Liver (tissue), 9 donors: ENCODE results near the gene TFF2. TPM values are rescaled to one million over a fixed set of nuclear protein-coding genes. Genes with fewer than 3 reads are reported as not detected.

Experiments
- DNase-seq: peaks from one replicate; pipeline ENCODE4 v3.0.0-alpha.2; 2017; ENCODE audit warnings: low spot score
- H3K27ac ChIP-seq, 2 donors: one replicate each; pipeline ENCODE4 v1.7.0; 2013; ENCODE audit warnings: inconsistent platforms in 2 of 2, low read length in 2 of 2, control low read depth in 1 of 2, low read depth in 1 of 2, mild to moderate bottlenecking in 1 of 2
- H3K27me3 ChIP-seq, 4 donors: one replicate each; pipeline versions ENCODE4 v1.6.1 to v1.7.0; 2013; ENCODE audit warnings: low read length in 3 of 4, inconsistent platforms in 1 of 4, mild to moderate bottlenecking in 1 of 4, moderate library complexity in 1 of 4; ENCODE audit not compliant: control insufficient read depth in 4 of 4, insufficient read depth in 4 of 4
- H3K36me3 ChIP-seq, 4 donors: one replicate each; pipeline versions ENCODE4 v1.6.1 to v1.7.0; 2013; ENCODE audit warnings: low read length in 3 of 4, mild to moderate bottlenecking in 3 of 4, low read depth in 1 of 4, moderate library complexity in 1 of 4; ENCODE audit not compliant: control insufficient read depth in 4 of 4, insufficient read depth in 3 of 4
- H3K4me1 ChIP-seq, 4 donors: one replicate each; pipeline versions ENCODE4 v1.6.1 to v1.7.0; 2013; ENCODE audit warnings: low read length in 3 of 4, mild to moderate bottlenecking in 3 of 4, moderate library complexity in 1 of 4; ENCODE audit not compliant: control insufficient read depth in 4 of 4, insufficient read depth in 4 of 4
- H3K4me3 ChIP-seq, 3 donors: one replicate each; pipeline versions ENCODE4 v1.6.1 to v1.7.0; 2013; ENCODE audit warnings: low read length in 3 of 3, control low read depth in 1 of 3, low read depth in 1 of 3, mild to moderate bottlenecking in 1 of 3
- H3K9ac ChIP-seq, 2 donors: one replicate each; pipeline ENCODE4 v1.7.0; 2013; ENCODE audit warnings: low read length in 2 of 2, mild to moderate bottlenecking in 2 of 2, moderate library complexity in 2 of 2, control low read depth in 1 of 2, low read depth in 1 of 2
- H3K9me3 ChIP-seq, 4 donors: one replicate each; pipeline versions ENCODE4 v1.6.1 to v1.7.0; 2013; ENCODE audit warnings: low read length in 3 of 4; ENCODE audit not compliant: control insufficient read depth in 4 of 4
- ATF3 ChIP-seq: IDR thresholded peaks from 2 replicates; pipeline ENCODE4 v1.6.1; 2016; ENCODE audit warnings: antibody characterized with exemption
- CTCF ChIP-seq: fragments of 150-350 bp; IDR thresholded peaks from 2 replicates; pipeline ENCODE4 v1.5.1; 2017; ENCODE audit warnings: improper control_type of control experiment, low read depth, low read length; ENCODE audit not compliant: missing input control
- EGR1 ChIP-seq, 2 donors: IDR thresholded peaks; 2 replicates each; pipeline ENCODE4 v1.6.1; 2016 to 2018; ENCODE audit warnings: antibody characterized with exemption in 2 of 2, low read depth in 2 of 2
- FOXA1 ChIP-seq: IDR thresholded peaks from 2 replicates; pipeline ENCODE4 v1.6.1; 2016; ENCODE audit warnings: antibody characterized with exemption
- FOXA2 ChIP-seq: IDR thresholded peaks from 2 replicates; pipeline ENCODE4 v1.6.1; 2016; ENCODE audit warnings: antibody characterized with exemption
- GABPA ChIP-seq, 2 donors: IDR thresholded peaks in 1 of 2; conservative IDR thresholded peaks in 1 of 2; 2 replicates each; pipeline ENCODE4 v1.6.1; 2016; ENCODE audit warnings: antibody characterized with exemption in 2 of 2, mild to moderate bottlenecking in 1 of 2, moderate library complexity in 1 of 2
- HNF4A ChIP-seq, 2 donors: conservative IDR thresholded peaks; 2 replicates each; pipeline ENCODE4 v1.6.1; 2016; ENCODE audit warnings: antibody characterized with exemption in 2 of 2, mild to moderate bottlenecking in 2 of 2
- HNF4G ChIP-seq: IDR thresholded peaks from 2 replicates; pipeline ENCODE4 v1.6.1; 2016; ENCODE audit warnings: antibody characterized with exemption
- JUND ChIP-seq, 2 donors: IDR thresholded peaks; 2 replicates each; pipeline ENCODE4 v1.6.1; 2016; ENCODE audit warnings: antibody characterized with exemption in 2 of 2
- MAX ChIP-seq: IDR thresholded peaks from 2 replicates; pipeline ENCODE4 v1.6.1; 2016; ENCODE audit warnings: antibody characterized with exemption
- NR2F2 ChIP-seq: IDR thresholded peaks from 2 replicates; pipeline ENCODE4 v1.6.1; 2016; ENCODE audit warnings: antibody characterized with exemption
- RAD21 ChIP-seq, 2 donors: IDR thresholded peaks; 2 replicates each; pipeline ENCODE4 v1.6.1; 2016; ENCODE audit warnings: antibody characterized with exemption in 2 of 2, mild to moderate bottlenecking in 2 of 2
- REST ChIP-seq: IDR thresholded peaks from 2 replicates; pipeline ENCODE4 v1.6.1; 2016; ENCODE audit warnings: antibody characterized with exemption, mild to moderate bottlenecking
- RXRA ChIP-seq, 2 donors: IDR thresholded peaks; 2 replicates each; pipeline ENCODE4 v1.6.1; 2017 to 2018; ENCODE audit warnings: antibody characterized with exemption in 2 of 2, mild to moderate bottlenecking in 1 of 2
- SP1 ChIP-seq: IDR thresholded peaks from 2 replicates; pipeline ENCODE4 v1.6.1; 2018; ENCODE audit warnings: antibody characterized with exemption, mild to moderate bottlenecking
- TAF1 ChIP-seq: conservative IDR thresholded peaks from 2 replicates; pipeline ENCODE4 v1.6.1; 2016; ENCODE audit warnings: antibody characterized with exemption, mild to moderate bottlenecking
- YY1 ChIP-seq: IDR thresholded peaks from 2 replicates; pipeline ENCODE4 v1.6.1; 2016; ENCODE audit warnings: antibody characterized with exemption, mild to moderate bottlenecking
- ZBTB33 ChIP-seq: IDR thresholded peaks from 2 replicates; pipeline ENCODE4 v1.6.1; 2016; ENCODE audit warnings: antibody characterized with exemption
- WGBS: extraction: QIAGEN DNeasy Blood & Tissue Kit; methylation state at CpG from one replicate; pipeline ENCODE4 v1.1.7; 2013; 5-methylcytosine and 5-hydroxymethylcytosine counted together
- polyA plus RNA-seq, 2 donors: library from polyadenylated mRNA; stranded (reverse) in 1 of 2; unstranded in 1 of 2; fragments of 200-250 nt in 1 of 2; fragments of >200 nt in 1 of 2; fragmentation: Nextera tagmentation in 1 of 2; extraction: Ambion mirVana in 1 of 2; gene quantifications; one replicate each; pipeline versions ENCODE4 v1.2.1 to v1.2.3, GENCODE V29; 2013 to 2015
- total RNA-seq, 2 donors: library from RNA; depleted of rRNA; stranded (reverse); fragments of >200 nt; gene quantifications; one replicate each; pipeline ENCODE4 v1.2.3, GENCODE V29; 2014
- donor health status: healthy.
- donor health status: healthy.
- donor health status: healthy.
- donor health status: healthy.
- donor health status: healthy.

TFF2 gene
- total and polyA plus RNA-seq, 4 donors = 1.0 TPM; not detected in 3

- no peaks in the 10 kb centered on the region for H3K36me3 ChIP-seq
- no peak for DNase-seq
- H3K9ac ChIP-seq = no peak overlapping the region
- WGBS = 88% methylated on average over 20 of the region's 20 CpGs
- peaks cover 0 to 4% (median 0%) of the 10 kb centered on the region in 4 donors for H3K27me3 ChIP-seq
- H3K27ac ChIP-seq = no peak overlapping the region
- H3K4me3 ChIP-seq = no peak overlapping the region
- TF ChIP-seq RXRA (IDR thresholded peaks at IDR 0.05) = no peak
- TF ChIP-seq SP1 = no peak
- no peak for TF ChIP-seq JUND (IDR thresholded peaks at IDR 0.05)
- no peak for TF ChIP-seq CTCF
- no peak for TF ChIP-seq MAX
- no peaks in the 10 kb centered on the region for H3K9me3 ChIP-seq
- peaks cover 0 to 1% (median 0%) of the 10 kb centered on the region in 4 donors for H3K4me1 ChIP-seq
Measured at GRCh38 chr21:42317826-42318746, 32.7 kb downstream of the TFF2 start.

- DNase-seq = no peak
- Histone ChIP-seq H3K4me1 (peaks cover 0 to 2% (median 0%) of the 10 kb centered on the region in 4 donors), H3K36me3 (no peaks in the 10 kb centered on the region), H3K9me3 (no peaks in the 10 kb centered on the region), H3K27ac (no peak overlapping the region), H3K4me3 (no peak overlapping the region), H3K9ac (no peak overlapping the region), H3K27me3 (peaks cover 0 to 4% (median 0%) of the 10 kb centered on the region in 4 donors)
- 77% methylated on average over 8 of the region's 8 CpGs for WGBS
- TF ChIP-seq ZBTB33 = no peak
- TF ChIP-seq MAX = no peak
- no peak for TF ChIP-seq FOXA2
- no peak for TF ChIP-seq JUND (IDR thresholded peaks at IDR 0.05)
- no peak for TF ChIP-seq REST
- no peak for TF ChIP-seq EGR1 (IDR thresholded peaks at IDR 0.05; ENCODE audit: low read depth in 2 of 2)
- no peak for TF ChIP-seq RXRA (IDR thresholded peaks at IDR 0.05)
- TF ChIP-seq HNF4G = no peak
- no peak for TF ChIP-seq NR2F2
- no peak for TF ChIP-seq GABPA (IDR thresholded peaks at IDR 0.05 in 1 of 2, conservative IDR thresholded peaks at IDR 0.05 in 1 of 2)
- TF ChIP-seq RAD21 (IDR thresholded peaks at IDR 0.05) = no peak
- no peak for TF ChIP-seq TAF1
- no peak for TF ChIP-seq ATF3
- no peak for TF ChIP-seq YY1
- TF ChIP-seq SP1 = no peak
- TF ChIP-seq FOXA1 = no peak
- no peak for TF ChIP-seq HNF4A (conservative IDR thresholded peaks at IDR 0.05)
- no peak for TF ChIP-seq CTCF
Measured at GRCh38 chr21:42317341-42317741, 33.5 kb downstream of the TFF2 start.
